HG03469 (cell line): ENCODE data around the gene KCNH3.
"Not testable (repeated sequence)": the region's sequence is repeated elsewhere in the genome, so short reads cannot be mapped to it uniquely, and the experiment has no call there.

Experiments used
- ATAC-seq: cut with Tn5 transposase; IDR thresholded peaks from one replicate; pipeline ENCODE4 v1.9.1; 2021; ENCODE audit warnings: mild to moderate bottlenecking, moderate library complexity, moderate number of reproducible peaks; ENCODE audit not compliant: unreplicated experiment

The KCNH3 gene

DNA sequence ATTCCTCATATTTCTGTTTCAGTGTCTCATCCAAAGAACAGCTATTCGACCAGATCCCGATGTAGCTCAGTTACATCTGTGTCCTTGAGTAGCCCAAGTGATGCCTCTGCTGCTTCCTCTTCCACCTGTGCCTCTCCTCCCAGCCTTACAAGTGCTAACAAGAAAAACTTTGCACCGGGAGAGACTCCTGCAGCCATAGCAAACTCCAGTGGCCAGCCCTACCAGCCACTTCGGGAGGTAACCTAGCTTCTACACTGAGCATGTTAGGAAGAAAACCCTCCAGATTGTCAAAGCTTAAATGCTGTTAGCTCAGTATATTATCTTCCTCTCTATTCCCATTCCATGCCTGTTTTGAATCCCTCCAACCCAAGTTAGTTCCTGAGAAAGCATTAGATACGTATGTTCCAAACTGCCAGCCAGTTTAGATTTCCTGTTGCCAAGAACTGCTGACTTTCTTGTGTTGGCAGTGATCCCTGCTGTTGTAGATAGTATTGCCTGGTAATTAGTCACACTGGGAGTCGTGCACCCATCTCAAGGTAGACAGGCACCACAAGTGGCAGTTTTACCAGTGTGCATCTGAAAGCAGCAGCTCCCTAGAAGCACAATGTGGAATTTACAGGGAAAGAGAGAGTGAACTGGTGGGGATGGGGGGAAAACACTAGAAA lies 14.0 kb upstream of the KCNH3 start:
- no peak for ATAC-seq

DNA sequence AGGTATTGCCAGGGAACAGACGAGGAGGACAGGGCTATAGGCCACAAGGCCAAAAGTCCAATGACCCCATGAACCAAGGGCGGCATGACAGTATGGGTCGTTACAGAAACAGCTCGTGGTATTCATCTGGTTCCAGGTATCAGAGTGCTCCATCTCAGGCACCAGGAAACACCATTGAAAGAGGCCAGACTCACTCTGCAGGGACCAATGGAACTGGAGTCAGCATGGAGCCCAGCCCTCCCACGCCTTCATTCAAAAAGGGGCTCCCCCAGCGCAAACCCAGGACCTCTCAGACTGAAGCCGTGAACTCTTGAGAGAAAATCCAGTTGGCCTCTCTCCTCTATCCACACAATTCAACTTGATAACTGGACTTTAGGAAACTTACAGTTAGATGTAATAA lies 12.9 kb upstream of the KCNH3 start:
- no peak for ATAC-seq

DNA sequence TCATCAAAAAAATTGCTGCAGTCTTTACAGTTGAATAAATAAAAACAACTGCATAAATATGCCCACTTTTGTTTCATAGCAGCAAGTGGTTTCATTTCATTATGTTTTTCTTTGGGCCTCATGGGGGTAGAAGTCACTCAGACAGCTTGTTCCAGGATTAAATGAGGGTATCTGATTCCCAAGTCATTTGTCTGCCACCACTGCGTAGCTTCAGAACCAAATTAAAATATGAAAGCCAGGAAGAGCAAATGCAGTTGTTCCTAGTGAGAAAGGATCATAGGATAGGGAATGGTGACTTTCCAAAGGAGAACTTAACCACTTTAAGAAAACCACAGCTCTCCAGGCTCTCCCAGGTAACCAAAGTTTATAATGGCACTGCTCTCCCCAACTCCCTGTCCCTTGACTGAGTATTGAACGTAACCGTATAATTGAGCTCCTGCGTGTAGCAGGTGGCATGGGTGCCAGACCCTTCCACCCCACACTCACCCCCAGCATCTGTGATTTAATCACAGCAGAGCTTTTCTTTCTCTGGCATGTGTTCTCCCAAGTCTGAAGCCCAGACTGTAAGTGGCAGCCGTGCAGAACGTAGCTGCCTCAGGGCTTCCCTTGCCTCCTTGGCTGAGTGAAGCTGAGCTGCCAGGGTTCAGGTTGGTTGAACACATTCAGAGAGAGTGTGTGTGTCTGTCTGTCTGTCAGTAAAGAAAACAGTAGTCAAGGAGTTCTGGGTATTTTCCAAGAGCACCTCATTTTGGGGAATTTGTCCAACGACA lies 11.3 kb upstream of the KCNH3 start:
- no peak for ATAC-seq

DNA sequence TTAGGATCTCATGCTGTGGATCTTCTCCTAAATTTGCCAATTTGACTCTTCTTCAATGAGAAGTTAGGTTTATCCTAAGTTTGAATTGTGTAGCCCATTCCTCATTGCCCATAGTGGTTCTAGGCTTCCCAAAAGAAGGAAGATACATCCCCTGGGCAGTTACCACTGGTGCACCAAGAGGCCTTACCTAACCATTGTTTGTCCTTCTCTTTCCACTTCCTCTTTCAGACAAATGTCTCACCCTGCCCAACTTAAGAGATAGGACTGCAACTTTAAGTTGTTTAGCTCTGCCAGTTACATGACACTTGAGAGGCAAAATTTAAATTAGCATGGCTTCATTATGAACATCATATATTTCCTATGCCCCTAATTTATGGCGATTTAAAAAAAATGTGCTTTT lies 9.4 kb upstream of the KCNH3 start:
- ATAC-seq = no peak

DNA sequence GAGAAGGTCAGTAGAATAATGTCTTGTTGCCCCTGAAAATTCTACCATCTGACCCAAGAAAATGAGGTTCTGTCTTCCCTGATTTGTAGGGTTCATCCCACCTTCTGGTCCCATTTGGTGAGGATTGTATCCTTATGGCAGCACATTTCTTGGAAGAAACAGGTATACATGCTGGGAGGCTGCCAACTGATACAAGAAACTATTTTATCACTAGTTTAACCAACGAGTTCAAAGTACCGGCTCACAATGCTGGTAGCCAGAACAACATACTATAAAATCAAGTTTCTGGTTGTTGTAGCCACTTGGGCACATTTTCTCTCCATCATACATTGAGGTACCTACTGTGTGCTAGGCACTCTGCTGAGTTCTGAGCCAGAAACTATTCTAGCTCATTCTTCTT lies 7.1 kb upstream of the KCNH3 start:
- no peak for ATAC-seq

DNA sequence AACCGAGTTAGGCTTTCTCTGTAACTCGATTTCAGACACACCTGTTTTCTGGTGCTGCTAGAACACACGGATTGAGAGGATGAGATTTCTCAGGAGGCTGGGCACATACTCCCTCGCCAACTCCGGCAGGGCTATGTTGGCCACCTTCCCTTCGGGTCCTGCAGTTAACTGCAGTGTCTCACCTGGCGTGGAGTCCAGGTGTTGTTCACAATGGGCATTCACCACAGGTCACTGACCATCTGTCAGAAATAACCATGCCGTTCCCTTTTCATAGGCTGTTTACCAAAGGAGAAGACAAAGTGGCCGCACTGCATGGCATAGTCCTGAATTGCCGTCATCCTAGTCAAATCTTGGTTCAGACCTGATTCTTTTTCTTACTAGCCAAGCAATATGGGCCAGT lies 5.5 kb upstream of the KCNH3 start:
- ATAC-seq = no peak

DNA sequence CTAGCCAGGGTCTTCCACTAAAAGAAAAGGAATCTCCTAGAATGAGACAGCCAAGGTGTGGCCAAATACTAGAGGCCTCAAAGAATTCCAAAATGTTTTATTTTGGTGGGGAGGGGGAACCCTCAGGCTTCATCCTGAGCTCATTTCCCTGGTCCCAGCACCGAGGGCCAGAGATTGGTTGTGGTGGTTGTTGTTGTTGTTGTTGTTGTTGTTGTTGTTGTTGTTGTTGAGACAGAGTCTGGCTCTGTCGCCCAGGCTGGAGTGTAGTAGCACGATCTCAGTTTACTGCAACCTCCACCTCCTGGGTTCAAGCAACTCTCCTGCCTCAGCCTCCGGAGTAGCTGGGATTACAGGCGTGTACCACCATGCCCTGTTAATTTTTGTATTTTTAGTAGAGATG lies 4.7 kb upstream of the KCNH3 start:
- not testable (repeated sequence) for ATAC-seq

DNA sequence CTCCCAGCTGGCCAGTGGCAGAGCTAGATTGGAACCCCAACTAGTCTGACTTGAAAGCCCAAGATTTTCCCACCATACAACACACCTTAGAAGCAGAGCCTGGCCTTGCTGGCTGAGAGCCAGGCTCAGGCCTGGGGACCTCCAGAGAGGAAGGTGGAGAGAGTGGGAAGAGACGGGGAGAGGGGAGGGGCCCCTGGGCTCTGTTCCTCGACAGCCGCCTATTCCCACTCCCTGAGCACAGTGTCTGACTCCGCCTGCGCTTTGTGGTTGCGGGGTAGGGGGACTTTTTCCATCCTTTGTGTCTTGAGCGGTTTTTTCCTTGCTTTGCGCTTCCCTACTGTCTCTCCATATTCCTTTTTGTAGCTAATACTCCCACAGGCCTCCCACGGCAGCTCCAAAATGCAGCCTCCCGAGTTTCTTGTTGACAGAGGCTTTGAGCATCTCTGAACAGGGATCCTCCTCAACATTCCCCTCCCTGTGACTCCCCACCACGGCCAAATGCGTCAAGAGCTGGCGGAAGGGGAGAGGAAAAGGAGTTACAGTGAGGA lies 4.0 kb upstream of the KCNH3 start:
- no peak for ATAC-seq

DNA sequence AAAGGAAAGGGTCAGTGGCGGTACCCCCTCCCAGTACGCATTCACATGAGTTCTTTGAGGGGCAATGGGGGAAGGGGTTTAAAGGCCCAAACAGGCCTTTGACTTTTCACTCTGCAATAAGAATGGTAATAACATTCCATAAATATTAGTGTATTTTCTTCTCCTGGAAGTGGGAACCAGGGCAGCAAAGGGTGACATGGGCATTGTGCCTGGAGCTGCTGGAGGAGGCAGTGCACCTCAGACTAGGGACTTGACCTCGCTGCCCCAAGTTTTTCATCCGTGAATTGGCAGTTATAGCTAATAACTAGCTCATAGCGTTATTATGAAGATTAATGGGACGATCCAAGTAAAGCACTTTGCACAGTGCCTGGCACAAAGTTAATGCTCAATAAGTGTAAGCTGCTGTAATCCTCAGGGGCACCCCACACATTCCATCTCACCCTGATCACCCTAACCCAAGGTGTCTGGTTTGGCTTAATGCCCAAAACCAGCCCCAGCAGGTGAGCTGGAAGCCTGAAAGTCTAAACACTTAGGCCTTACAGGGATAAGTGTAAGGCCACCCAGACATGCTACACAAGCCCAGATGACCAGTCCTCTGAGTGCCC lies 2.8 kb upstream of the KCNH3 start:
- ATAC-seq = no peak

DNA sequence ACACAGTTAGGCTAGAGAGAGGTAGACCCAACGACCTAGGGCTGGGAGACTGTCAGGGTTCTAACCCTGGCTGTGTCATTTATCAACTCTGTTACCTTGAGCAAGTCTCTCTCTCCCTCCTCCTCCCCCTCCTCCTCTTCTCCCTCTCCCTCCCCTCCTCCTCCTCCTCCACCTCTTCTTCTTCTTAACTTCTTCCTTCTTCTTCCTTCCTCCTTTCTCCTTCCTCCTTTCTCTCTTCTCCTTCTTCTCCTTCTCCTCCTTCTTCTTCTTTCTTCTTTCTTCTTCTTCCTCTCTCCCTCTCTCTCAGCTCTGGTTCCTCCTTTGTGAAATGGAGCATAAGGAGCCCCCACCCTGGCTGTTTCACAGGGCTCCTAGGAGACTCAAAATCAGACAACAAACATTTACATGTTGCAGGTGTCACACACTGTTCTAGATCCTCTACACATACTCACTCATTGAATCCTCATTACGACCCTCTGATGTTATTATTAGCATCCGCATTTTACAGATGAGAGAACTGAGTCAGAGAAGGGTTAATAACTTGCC lies 2.2 kb upstream of the KCNH3 start:
- ATAC-seq = no peak

DNA sequence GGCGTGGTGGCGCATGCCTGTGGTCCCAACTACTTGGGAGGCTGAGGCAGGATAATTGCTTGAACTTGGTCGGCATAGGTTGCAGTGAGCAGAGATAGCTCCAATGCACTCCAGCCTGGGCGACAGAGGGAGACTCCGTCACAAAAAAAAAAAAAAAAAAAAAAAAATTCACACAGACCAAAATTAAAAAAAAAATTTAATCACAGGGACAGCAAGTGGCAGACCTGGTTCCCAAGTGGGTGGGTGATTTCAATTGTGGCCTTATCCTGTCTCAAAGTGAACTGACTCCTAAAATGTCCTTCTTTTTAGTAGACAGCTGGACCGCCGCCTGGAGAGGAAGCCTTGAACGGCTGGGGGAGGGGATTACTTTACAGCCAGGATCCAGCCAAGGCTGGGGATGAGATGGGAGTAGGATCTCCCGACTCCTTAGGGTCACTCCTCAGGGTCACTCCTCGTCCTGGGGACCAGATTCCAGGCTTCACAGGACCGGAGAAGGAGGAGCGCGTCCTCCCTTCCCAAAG lies 1.5 kb upstream of the KCNH3 start:
- no peak for ATAC-seq

DNA sequence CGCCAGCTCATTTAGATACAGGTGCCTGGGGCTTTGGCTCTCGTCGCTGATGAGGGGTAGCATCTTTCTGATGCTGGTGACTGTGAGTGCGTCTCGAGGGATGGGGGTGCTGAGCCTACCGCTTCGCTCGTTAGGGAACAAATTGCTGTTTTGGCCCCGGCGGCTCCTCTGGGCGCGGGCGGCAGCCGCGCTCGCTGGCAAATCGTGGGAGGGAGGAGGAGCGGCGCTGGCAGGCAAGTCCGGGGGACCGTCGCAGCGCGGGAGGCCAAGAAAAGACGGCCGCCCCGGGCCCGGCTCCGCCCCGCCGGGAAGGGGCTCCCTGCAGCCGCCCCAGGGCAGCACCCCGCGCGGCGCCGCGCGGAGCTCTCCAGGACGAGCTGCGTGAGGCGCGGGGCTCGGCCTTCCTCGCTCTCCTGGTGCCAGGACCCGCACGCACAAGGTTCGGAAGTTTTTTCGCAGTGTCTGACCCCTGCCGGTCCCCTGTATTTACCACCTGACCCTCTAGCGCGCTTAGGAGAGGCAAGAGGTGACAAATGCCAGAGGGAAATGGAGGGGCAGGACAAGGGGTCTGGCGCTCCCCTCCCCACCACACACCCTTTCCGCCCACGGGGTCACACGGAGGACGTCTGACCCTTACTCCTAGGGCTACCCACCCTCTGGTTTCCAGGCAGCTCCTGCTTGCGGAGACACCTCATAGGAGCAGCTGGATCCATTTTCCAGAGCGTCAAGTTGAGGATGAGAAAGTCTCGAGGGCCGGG lies 899 bp upstream of the KCNH3 start:
- no peak for ATAC-seq

DNA sequence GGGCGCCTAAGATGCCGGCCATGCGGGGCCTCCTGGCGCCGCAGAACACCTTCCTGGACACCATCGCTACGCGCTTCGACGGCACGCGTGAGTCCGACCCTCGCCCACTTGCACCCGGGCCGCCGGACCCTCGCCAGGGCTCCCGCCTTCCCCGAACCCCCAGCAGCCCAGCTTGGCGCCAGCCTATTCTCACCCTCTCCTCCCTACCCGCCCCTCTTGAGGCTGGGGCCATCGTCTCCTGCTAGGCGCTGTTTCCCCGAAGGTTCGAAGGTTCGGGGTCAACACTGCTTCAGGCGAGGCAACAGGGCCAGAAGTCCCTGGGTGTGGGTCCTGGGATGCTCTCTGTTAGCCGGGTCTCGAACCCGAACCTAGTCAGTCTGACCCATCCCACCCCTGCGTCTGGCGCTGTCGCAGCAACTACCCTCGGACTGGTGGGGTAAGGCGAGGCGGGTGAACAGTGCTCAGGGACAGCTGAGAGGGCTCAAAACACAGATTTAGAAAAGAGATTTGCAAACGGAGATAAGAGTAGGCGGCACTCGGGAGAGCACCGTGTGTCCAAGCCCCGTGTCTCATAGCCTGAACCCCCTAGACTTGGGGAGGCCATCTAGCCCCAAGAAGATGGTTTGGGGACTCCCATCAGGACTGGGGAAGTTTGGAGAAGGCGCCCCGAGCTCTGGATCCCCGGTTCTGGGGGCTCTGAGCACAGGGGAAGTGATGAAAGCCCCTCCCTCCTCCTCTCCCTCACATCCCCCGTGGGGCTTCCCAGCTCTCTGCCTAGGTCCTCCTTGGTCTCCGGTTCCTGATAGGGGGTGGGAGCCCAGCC lies 787 bp downstream of the KCNH3 start:
- no peak for ATAC-seq

DNA sequence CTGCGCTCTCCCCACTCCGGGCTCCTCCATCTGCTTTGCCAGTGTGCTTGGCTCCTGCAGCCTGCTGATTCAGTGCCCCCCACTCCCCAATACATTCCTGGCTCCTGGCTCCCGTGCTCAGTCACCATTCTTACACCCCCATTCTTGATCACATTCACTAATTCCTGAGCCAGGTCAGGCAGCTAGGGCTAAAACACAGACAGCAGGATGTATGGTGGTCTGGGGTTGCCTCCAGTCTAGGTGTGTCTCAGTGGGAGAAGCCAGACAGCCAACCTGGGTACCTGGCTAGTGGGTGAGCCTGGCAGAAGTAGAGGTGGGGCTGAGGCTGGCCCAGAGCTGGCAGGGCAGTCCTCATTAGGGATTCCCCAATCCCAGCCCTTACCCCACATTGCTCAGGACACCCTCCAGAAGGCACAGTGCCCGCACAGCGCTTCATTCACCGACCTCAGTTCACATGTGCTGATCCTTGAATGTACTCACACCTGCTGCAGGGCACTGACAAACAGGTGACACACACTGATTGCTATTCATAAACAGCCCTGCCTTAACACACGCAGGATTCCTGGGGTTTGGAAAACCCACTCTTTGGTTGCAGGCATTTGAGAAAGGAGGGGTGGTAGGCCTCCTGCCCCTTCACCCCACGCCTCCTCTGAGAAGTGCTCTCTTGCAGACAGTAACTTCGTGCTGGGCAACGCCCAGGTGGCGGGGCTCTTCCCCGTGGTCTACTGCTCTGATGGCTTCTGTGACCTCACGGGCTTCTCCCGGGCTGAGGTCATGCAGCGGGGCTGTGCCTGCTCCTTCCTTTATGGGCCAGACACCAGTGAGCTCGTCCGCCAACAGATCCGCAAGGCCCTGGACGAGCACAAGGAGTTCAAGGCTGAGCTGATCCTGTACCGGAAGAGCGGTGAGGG lies 1.7 kb downstream of the KCNH3 start:
- ATAC-seq = no peak

DNA sequence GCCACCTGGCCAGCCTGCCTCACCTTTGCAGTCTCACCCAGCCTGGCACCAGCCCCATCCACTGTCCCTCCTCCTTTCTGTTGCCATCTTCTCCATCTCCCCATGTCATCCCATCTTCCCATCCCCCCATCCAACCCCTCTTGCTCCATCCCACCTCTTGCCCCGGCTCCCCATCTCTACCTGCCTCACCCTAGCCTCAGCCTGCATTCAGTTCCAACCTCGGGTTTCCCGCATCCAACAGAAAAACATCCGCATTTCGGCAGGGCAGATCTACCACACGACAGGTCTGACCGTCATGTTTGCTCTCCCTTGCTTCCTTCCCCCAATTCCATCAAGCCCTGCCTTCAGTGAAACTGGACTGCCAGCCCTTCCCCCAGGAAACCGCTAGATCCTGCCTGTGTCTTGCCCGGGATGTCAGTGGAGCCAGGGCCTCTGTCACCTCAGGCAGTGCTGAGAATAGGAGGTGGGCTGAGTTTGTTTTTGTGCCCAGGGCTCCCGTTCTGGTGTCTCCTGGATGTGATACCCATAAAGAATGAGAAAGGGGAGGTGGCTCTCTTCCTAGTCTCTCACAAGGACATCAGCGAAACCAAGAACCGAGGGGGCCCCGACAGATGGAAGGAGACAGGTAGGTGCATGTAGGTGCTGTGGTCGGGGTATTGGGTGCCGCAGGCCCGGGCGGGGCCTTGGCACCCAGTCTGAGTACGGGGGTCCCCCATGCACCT lies 2.5 kb downstream of the KCNH3 start:
- ATAC-seq = no peak

DNA sequence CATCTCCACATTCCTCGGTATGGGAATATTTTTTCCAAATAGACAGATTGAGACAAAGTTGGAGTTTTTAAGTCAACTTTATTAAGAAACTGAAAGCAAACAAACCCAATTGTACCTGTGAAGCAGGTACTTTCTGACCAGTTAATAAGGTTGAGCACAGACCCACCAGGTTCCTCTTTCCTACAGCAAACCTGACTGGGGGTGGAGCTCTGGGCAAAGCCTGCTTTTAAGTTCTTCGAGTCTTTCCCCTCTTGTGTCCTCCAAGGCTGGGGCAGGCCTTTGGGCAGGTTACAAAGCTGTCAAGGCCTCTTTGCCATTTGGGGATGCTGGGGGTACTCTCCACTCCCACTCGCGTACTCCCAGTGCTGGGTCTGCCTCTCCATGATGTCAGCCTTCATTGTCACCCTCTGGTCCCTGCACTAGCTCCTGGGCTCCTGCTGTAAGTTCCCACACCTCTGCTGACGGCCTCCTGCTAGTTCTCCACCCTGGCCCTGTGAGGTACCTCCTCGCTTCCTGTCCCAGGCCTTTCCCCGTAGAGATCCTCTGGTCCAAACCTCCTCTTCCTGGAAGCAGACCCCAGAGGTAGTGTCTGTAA lies 3.2 kb downstream of the KCNH3 start:
- no peak for ATAC-seq

DNA sequence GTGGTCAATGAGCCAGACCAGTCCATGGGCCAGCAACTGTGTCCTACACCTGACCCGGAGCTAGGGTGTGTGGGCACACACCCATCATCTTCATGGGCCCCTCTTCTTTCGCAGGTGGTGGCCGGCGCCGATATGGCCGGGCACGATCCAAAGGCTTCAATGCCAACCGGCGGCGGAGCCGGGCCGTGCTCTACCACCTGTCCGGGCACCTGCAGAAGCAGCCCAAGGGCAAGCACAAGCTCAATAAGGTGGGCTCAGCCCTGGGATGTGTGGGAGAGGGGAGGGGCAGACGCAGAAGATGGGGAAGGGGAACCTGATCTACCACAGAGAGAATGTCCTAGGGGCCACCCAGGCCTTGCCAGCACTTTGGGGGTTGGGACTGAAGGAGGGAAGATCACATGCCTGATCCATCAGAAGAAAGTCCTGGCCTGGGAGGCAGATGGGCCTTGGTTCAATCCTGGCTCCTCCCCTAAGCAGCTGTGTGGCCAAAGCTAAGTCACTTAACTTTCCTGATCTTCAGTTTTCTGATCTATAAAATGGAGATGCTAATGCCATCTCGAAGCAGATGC lies 3.8 kb downstream of the KCNH3 start:
- no peak for ATAC-seq
